Glomerular visceral epithelial cell (primary cell): ENCODE measurements around the gene SLC39A3.

Source experiments
- DNase-seq: peaks from one replicate; pipeline ENCODE4 v3.0.0-alpha.2; 2016; ENCODE audit errors: extremely low spot score

The SLC39A3 gene

DNA sequence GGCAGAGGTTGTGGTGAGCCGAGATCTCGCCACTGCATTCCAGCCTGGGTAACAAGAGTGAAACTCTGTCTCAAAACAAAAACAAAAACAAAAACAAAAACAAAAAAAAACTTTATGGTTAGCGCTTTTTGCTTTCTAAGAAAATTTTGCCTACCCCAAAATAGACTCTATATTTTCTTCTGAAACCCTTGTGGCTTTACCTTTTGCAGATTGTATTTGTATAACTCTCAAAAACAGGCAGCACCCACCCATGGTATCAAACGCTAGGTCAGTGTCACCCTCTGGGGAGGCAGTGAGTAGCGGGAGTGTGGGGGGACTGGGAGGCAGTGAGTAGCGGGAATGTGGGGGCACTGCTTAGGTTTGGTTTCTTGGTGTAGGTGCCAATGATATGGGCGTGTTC, 7.5 kb upstream of the SLC39A3 start:
- no peak for DNase-seq

- no peak for DNase-seq
Measured at GRCh38 chr19:2744113-2744512, 4.3 kb upstream of the SLC39A3 start.

DNA sequence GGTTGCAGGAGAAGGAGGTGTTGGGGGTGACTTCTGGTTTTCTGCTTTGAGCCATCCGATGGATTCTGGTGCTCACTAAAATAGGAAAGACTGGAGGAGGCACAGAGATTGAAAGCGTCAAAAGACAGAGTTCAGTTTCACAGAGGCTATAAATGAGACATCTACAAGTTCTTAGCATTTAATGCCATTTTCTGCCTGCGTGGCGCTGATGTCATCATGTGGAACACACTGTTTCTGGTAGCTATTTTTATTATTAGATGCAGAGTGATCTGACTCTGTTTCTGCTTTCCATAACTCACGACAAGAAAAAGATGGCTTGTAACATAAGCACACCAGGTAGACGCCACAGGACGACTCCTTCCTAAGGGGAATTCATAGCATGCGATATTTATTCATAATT, 3.3 kb upstream of the SLC39A3 start:
- no peak for DNase-seq

DNA sequence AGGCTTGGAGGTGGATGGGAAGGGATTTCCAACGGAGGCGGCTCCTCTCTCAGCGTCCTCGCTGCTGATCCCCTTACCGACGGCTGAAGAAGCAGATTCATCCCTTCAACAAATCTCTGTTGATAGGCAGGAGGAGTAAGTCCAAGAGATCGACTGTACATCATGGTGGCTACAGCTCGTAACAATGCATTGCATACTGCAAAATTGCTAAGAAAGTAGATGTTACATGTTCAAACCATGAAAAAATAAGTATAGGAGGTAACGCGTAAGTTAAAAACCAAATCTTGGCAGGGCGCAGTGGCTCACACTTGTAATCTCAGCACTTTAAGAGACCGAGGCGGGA, 468 bp upstream of the SLC39A3 start:
- DNase-seq = no peak

GRCh38 chr19:2736550-2737190, 3.1 kb downstream of the SLC39A3 start:
- DNase-seq = no peak

DNA sequence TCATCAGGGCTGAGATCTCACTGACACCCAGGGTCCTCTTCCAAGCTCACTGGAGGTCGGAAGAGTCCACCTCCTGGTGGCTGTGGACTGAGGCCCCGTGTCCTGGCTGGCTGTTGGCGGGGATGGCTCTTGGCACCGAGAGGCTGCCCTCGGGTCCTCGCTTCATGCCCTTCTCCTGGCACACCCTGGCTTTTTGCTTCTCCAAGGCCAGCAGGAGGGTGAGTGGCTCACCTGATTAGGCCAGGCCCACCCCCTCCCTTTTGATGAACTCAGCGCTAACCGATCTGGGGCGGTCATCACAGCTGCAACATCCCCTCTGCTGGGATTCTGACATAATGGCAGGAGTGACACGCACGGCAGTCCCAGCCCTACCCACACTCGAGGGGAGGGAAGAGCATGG, 4.4 kb downstream of the SLC39A3 start:
- no peak for DNase-seq

DNA sequence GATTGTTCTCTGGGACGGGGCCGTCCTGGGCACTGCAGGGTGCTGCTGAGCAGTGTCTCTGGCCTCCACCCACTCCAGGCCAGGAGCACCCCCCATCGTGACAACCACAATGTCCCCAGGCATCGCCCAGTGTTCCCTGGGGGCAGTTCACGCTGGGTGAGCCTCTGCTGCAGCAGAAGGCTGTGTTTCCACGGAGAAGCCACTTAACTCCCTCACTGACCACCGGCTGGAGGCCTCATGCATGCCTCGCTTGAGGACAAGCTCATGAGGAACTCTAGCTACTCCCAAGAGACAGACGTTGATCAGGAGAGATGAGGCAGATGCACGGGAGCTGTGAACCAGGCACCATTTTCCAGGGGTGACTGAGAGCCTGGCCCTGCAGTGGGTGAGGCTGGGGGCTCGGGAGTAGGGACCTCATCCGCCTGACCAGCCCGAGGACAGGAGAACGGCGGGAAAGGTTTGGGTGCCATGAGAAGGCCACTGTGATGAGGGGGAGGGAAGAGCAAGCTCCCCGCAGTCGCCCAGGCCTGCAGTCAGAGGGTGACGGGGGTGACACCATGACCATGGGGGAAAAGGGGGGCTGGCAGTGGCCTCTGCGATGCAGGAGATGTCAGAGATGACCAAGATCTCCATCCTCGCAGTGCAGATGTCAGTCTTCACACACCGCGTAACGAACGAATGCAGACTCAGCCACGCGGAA, 5.1 kb downstream of the SLC39A3 start:
- no peak for DNase-seq

DNA sequence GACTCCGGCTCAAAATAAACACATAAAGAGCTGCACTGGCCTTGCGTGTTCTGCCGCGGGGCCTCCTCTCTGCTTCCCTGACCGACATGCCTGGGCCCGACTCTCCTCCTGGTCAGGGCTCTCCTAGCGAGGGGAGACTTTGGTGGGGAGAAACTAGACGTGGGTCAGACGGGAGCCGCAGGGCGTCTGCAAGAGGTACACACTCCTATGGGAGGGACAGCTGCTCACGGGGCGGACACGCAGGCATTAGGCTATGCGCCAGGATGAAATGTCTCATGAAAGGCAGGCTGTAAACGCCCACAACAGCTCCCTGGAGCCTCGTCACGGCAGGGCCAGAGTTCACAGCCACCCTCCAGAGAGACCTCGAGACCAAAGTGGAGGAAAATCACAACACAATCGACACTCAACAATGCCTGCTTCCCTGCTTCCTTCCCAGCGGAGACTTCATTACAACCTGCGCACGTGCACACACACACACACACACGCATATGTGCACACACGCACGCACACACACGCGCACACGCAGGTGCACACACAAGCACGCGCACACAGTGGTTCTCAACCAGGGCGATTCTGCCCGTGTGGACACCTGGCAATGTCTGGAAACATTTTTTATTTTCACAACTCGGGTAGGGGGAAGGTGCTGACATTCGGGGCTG, 5.8 kb downstream of the SLC39A3 start:
- DNase-seq = no peak

DNA sequence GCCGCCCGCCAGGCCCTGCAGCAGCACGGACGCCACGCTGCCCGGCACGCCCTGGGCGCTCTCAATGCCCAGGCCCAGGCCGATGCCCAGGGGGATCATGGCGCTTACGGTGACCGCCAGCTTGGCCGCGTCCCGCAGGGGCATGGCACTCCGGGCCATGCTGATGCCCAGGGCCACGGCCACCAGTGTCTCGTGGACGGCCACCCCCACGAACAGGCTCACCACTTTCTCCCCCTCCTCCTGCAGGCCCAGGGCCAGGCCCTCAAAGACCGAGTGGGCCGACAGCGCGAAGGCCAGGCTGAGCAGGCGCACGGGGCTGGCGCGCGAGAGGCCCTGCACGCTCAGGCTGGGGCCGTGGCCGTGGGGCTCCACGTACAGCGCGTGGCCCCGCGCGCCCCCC, 6.9 kb downstream of the SLC39A3 start:
- DNase-seq = no peak

DNA sequence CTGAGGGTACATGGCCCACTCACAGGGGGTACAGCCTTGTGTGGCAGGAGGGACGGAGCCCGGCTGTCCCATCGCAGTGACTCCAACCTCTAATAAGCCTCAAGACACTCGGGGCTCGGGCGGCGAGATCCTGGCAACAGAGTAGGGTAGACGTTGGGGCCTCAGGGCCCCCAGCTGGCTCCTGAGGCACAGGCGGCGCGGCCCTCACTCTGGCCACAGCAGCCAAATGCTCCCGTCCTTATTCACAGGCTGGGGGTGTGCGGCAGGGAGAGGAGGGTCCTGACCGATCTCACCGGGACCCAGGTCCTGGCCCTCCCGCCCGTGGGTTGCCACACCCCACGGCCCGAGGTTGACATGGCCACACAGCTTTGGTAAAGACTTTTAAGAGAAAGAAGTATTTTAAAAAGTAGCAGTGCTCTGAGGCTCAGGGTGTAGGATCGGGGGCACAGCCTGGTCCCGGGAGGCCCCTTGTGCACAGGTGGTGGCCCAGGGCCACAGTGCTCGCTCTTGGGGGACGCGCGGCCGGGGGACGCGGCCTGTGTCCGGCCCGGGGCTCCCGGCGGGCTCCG, 7.6 kb downstream of the SLC39A3 start:
- DNase-seq = no peak

- DNase-seq = no peak
Measured at GRCh38 chr19:2731181-2731995, 8.4 kb downstream of the SLC39A3 start.

GRCh38 chr19:2729943-2730818, 9.6 kb downstream of the SLC39A3 start:
- no peak for DNase-seq

DNA sequence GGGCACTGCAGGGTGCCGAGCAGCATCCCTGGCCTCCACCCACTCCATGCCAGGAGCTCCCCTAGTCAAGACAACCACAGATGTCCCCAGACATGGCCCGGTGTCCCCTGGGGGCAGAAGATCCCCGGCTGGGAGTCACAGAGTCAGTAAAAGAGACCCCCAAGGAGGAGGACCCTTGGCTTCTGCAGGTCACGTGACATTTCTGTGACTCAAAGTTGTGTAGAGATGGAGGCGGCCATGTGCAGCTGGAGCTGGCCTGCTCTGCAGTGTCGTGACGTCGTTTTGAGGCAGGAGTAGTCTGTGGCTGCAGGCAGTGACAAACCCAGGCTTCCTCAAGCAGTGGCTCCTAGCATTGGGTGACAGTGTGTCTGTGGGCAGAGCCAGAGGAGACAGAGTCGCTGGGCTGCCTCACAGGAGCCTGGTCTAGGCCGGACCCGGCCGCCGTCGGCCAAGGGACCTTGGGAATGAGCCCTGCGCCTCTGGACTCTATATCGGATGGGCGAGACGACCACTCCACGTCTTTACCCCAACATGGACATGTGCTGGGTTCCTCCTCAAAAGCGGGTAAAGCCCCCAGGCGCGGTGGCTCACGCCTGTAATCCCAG, 10.9 kb downstream of the SLC39A3 start:
- DNase-seq = no peak

GRCh38 chr19:2727640-2727944, 12.2 kb downstream of the SLC39A3 start:
- peak; percentile 24 for DNase-seq

DNA sequence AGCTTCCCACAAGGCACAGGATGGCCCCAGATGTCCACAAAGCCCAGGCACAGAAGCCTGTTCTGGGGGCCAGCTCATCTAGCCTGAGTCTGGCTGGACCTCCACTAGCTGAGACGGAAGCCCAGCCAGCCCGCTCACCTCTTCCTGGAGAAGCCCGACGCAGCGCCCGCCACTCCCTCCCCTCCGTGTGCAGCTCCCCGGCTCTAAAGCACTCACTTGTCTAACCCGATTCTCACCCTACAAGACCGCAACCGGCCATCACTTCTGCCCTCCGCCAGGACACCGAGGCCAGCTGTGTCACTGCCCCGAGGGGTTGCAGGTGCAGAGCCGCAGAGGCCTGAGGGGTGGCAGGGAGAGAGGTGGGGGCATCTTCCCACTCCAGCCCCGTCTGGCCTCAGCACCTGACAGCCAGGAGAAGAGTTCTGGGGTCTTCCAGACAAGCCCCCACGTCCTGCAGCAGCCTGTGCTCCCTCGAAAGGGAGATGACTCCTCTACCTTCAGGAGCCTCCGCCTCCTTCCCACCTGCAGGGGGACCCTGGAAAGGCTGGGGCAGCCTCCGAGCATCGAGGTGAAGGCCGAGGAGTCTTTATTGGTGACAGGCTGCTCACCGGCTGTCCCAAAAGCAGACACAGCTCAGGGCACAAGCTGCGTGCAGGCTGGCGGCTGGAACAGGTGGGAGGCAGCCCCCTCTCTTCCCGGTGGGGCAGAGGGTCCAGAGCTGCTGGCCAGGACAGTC, 12.7 kb downstream of the SLC39A3 start:
- no peak for DNase-seq

- no peak for DNase-seq
Measured at GRCh38 chr19:2726160-2726855, 13.5 kb downstream of the SLC39A3 start.

DNA sequence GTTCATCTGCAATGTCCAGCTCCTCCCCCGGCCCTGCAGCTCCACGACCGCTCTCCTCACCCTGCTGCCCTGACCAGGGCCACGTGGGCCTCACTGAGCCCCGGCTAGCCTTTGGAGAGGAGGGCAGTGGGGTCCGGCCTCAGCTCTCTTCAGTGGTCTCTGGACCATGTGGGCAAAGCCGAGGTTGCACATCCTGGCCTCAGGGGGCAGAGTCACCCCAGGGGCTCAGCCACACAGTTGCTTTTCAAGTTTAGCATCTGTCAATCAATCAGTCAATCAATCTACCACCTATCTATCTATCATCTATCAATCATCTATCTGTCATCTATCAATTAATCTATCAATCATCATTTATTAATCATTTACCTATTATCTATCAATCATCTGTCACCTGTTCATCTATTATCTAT, 15.7 kb downstream of the SLC39A3 start:
- DNase-seq = no peak

DNA sequence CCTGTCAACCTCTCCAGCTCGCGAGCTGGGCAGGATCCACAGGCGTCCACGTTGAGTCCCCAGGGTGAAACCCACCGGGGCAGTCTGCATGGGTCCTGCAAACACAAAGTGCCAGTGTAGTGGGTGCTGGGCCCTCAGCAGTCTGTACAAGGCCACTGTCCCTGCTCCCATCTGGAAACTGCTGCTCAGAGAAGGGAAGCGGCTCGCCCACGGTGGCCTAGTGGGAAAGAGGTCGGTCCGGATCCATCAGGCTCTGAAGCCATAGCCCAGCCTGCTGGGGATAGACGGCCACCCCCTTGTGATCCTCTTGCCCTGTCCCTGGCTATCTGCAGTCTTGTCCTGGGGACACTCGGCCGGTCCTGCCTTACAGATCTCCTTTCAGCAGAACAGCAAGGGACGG, 16.1 kb downstream of the SLC39A3 start:
- no peak for DNase-seq

DNA sequence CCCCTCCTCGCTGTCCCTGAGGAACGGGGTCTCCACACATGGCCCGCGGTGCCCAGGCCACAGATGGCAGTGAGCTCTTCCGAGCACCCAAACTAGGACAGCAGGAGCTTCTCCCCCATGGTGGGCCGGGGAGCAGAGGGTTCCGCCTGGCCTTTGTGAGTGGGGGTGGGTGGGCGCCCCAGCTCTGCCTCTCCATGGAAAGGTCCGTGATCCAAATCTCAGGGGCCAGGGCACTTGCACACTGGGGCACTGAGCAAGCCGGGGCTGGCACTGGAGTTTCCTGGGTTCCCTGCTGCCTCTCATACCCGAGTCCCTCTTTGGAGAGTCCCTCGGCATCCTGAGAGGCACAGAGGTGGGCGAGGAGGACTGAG, 16.5 kb downstream of the SLC39A3 start:
- DNase-seq = no peak
